H7 (cell line): ENCODE results near the gene PRAMEF20. TPM values are rescaled to one million over a fixed set of nuclear protein-coding genes. Genes with fewer than 3 reads are reported as not detected.
"Not testable (repeated sequence)": the region's sequence is repeated elsewhere in the genome, so short reads cannot be mapped to it uniquely, and the experiment has no call there.

Experiments
- DNase-seq: peaks from one replicate; pipeline ENCODE4 v3.0.0; 2012
- H3K27me3 ChIP-seq: 2 replicates; pipeline ENCODE4 v1.6.0; 2011; ENCODE audit warnings: mild to moderate bottlenecking, low read length; ENCODE audit not compliant: control insufficient read depth, insufficient read depth
- H3K36me3 ChIP-seq: replicated peaks from 2 replicates; pipeline ENCODE4 v1.5.1; 2011; ENCODE audit warnings: low read length; ENCODE audit not compliant: control insufficient read depth, insufficient read depth
- H3K4me3 ChIP-seq: 2 replicates; pipeline ENCODE4 v1.5.1; 2011; ENCODE audit warnings: low read depth, mild to moderate bottlenecking, control low read depth, low read length, moderate library complexity; ENCODE audit not compliant: insufficient read depth
- total RNA-seq: library from RNA; depleted of rRNA; stranded (reverse); fragments of >200 nt; shearing (Covaris generic); gene quantifications from 2 replicates; pipeline ENCODE4 v1.2.3, GENCODE V29; 2014; rRNA removed

Gene PRAMEF20
- total RNA-seq, 1 experiment from 2014 or later: not detected

DNA sequence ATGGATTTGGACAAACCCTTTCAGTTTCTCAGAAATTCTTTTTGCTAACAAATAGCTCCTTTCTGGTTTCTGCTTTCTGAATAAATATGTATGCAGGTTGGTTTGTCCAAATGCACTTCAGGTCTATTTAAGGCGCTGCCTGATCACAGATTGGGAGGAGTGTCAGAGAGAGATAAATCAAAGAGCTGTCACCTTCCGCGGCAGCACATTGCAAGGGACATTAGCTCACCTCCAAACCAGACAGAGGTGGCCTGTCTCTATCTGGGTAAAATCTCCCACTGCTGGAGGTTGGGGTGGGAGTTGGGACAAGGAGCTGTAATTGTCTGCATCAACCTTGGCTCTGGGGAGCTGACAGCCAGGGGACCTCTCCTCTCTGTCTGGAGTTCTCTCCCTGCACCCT lies 25.2 kb downstream of the PRAMEF20 start:
- H3K27me3 ChIP-seq: no peaks in the 10 kb centered on the region; the same call in 1 of the 2 replicates
- no peaks in the 10 kb centered on the region for H3K36me3 ChIP-seq
- no peak for DNase-seq
- H3K4me3 ChIP-seq: no peak overlapping the region

DNA sequence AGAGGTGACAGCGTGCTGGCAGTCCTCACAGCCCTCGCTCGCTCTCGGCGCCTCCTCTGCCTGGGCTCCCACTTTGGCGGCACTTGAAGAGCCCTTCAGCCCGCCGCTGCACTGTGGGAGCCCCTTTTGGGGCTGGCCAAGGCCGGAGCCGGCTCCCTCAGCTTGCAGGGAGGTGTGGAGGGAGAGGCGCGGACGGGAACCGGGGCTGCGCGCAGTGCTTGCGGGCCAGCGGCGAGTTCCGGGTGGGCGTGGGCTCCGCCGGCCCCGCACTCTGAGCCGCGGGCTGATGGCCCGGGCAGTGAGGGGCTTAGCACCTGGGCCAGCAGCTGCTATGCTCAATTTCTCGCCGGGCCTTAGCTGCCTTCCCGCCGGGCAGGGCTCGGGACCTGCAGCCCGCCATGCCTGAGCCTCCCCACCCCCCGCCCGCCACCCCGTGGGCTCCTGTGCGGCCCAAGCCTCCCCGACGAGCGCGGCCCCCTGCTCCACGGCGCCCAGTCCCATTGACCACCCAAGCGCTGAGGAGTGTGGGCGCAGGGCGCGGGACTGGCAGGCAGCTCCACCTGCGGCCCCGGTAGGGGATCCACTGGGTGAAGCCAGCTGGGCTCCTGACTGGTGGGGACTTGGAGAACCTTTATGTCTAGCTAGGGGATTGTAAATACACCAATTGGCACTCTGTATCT lies 29.0 kb downstream of the PRAMEF20 start:
- not testable (repeated sequence) for H3K4me3 ChIP-seq, H3K36me3 ChIP-seq, DNase-seq, H3K27me3 ChIP-seq

DNA sequence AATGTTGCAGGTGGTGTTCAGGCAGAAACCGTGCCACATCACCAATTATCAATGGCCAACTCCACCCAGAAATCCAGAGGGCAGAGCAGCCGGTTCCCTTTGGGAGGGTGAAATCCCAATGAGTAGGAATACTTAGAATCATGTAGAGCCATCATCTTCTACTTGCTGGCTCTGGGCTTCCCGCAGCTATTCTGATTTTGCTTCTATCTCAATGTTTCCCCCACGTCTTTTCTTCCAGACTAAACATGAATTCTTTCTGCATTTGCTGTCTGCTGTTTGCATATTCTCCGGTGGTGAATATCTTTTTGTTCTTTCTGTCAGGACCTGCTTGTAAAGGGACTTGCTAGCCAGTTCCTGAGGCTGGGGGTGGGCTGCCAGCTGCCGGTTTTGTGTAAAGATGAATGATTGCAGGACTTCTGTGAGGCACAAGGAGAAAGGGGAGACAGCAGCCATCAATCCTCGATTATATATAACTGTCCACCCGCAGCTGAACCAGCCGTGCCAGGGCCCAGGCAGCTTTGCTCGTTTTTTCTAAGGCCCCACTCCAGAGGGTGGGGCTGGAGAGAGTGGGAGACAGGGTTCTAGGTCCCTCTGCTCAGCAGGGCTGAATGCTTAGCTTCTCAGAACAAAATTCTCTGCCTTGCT lies 33.2 kb downstream of the PRAMEF20 start:
- DNase-seq: no peak
- Histone ChIP-seq H3K36me3 (no peaks in the 10 kb centered on the region), H3K27me3 (no peaks in the 10 kb centered on the region), H3K4me3 (no peak overlapping the region)

DNA sequence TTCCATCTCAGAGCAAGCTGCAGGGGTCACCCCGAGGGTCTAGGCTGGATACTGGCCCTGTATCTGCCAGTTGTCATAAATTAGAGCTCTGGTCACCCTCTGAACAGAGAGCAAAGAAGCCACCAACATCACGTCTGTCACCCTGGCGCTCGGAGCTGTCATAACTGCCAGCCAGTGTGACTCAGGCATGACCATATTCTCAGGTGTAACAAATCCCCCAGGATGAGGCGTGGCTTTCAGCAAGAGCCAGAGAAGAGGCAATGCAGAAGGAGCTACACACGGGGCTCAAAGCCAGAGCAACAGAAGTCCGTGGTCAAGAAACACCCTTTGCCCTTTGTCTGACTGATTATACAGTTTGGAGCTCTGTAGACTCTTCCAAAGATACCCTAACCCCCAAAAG lies 40.0 kb downstream of the PRAMEF20 start:
- no peaks in the 10 kb centered on the region for H3K36me3 ChIP-seq
- DNase-seq: no peak
- H3K27me3 ChIP-seq: no peaks in the 10 kb centered on the region
- no peak overlapping the region for H3K4me3 ChIP-seq

DNA sequence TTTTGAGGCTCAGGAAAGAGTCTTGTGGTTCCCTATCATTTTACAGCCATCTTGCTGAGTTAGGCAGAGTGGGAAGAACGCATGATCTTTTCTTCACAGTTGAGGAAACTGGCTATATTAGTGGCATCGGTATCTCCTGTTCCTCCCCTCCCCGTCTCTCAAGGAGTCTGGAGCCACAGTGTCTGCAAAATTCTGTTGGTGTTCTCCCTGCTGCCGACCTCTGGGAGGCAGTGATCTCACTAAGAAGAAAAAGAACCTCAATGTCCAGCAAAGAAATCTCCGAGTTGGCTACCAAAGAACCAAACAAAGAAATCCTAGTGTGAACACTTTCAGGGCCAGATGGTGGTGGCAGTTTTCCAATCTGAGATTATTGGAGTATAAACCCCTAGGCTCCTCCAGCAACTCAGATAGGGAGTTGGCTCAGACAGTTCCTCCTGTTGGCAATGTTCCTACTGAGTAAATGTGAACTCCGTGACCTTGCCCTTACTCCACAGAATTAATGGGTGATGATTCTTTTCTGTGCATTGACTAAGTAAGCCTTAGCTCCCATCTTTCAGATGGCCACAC lies 41.2 kb downstream of the PRAMEF20 start:
- Histone ChIP-seq H3K4me3 (no peak overlapping the region), H3K36me3 (no peaks in the 10 kb centered on the region), H3K27me3 (no peaks in the 10 kb centered on the region)
- DNase-seq: no peak

DNA sequence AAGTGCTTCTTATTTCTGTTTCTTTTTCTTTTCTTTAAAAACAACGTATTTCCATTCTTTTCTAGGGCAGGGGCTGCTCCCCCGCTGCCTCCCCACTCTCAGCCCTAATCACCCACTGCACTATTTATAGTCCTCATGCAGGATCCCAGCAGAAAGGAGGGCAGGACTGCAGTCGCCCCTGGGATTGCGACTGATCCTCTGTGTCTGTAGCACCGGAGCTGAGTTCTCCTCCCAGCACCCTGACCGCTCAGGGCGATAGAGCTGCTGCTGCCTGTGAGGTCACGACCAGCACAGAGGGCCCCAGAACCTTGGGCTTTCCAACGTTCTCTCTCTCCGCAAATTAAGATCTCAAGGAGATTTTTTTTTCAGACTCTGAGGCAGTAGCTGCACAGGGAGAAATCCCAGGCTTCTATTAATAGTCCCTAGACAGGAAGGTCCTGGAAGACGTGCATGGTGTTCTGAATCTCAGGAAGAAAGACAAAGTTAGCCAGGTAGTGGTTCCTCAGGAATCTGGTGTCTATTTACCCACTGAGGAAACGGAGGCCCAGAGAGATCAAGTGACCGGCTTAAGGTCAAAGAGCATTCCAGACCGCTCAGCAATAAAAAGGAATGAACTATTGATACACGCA lies 46.8 kb downstream of the PRAMEF20 start:
- DNase-seq: no peak
- no peaks in the 10 kb centered on the region; the same call in 1 of the 2 replicates for H3K27me3 ChIP-seq
- no peaks in the 10 kb centered on the region for H3K36me3 ChIP-seq
- no peak overlapping the region for H3K4me3 ChIP-seq

DNA sequence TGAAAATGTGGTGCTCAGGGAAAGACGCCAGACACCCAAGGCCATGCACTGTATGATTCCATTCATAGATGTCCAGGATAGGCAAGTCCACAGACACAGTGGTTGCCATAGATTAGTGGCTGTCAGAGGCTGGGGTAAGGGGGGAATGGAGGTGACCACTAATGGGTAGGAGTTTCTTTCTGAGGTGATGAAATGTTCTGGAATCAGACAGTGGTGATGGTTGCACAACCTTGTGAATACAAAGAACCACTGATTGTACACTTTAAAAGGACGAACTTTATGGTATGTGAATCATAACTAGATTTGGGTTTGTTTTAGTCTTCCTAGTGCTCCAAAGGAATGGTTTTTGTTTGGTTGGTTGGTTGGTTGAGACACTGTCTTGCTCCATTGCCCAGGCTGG lies 51.7 kb downstream of the PRAMEF20 start:
- no peaks in the 10 kb centered on the region for H3K36me3 ChIP-seq
- no peaks in the 10 kb centered on the region; the same call in 1 of the 2 replicates for H3K27me3 ChIP-seq
- DNase-seq: no peak
- no peak overlapping the region for H3K4me3 ChIP-seq

DNA sequence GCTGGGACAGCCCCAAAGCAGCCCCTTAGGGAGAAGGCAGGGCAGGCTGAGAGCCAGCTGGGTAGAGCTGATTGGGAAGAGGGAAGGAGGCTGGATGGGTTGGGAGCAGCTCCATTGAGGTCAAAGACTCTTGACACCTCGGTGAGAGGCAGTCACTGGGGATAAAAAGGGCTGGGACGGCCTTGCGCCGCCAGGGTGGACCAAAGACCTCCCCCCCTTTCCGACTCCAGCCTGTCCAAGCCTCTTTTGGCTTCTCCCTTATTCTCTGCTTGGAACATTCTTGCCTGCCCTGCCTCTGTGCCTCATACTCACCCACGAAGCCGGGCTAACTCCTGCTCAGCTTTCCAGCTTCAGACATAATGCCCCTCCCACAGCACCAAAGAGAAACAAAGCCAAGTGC lies 52.4 kb downstream of the PRAMEF20 start:
- no peak for DNase-seq
- H3K27me3 ChIP-seq: no peaks in the 10 kb centered on the region; the same call in 1 of the 2 replicates
- no peaks in the 10 kb centered on the region for H3K36me3 ChIP-seq
- H3K4me3 ChIP-seq: no peak overlapping the region

DNA sequence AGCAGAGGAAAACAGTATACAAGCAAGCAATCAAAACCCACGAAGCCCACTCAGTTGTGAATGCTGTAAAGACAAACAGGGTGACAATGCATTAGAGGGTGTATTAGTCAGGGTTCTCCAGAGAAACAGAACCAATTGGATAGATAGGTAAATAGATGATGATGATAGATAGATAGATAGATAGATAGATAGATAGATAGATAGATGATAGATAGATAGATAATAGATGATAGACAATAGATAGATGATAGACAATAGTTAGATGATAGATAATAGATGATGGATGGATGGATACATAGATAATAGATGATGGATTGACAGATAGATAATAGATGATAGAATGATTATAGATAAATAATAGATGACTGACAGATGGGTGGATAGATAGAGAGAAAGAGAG lies 55.3 kb downstream of the PRAMEF20 start:
- Histone ChIP-seq H3K36me3 (no peaks in the 10 kb centered on the region), H3K4me3 (no peak overlapping the region), H3K27me3 (no peaks in the 10 kb centered on the region; the same call in 1 of the 2 replicates)
- DNase-seq: no peak

DNA sequence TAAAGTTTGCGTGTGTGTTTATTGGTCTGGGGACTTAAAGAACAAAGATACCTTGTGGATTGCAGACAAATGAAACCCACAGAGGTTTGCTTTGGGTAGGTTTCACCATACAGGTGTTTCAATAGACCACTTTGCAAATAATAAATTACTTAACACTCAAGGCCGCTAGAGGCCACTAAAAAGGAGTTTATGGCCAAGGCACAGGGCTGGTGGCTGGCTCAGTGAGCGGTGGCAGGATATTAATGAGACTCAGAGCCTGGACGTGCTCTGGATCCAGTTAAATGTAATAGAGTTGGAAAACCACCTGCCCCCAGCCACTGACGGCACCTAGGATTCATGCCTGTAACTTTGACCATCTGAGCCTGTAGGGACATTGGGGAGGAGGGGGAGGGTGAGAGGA lies 59.1 kb downstream of the PRAMEF20 start:
- DNase-seq: peak; percentile 76
- Histone ChIP-seq H3K27me3 (peaks cover 2% of the 10 kb centered on the region; the same call in 1 of the 2 replicates), H3K36me3 (no peaks in the 10 kb centered on the region), H3K4me3 (no peak overlapping the region)

Other genes starting within 250 kb of the PRAMEF20 start
- gene HNRNPCL4, start 244.8 kb upstream of the PRAMEF20 start, total RNA-seq: not detected in 2 replicates
- not detected in 2 replicates for gene PRAMEF9, start 238.6 kb upstream of the PRAMEF20 start, total RNA-seq
- gene PRAMEF13, start 209.0 kb upstream of the PRAMEF20 start, total RNA-seq: not detected in 2 replicates
- gene PRAMEF18, start 184.3 kb upstream of the PRAMEF20 start, total RNA-seq: not detected in 2 replicates
- not detected in 2 replicates for gene PRAMEF5, start 156.3 kb upstream of the PRAMEF20 start, total RNA-seq
- gene PRAMEF8, start 125.3 kb upstream of the PRAMEF20 start, total RNA-seq: not detected in 2 replicates
- gene PRAMEF33, start 106.9 kb upstream of the PRAMEF20 start, total RNA-seq: not detected in 2 replicates
- gene PRAMEF15, start 94.9 kb upstream of the PRAMEF20 start, total RNA-seq: not detected in 2 replicates
- gene PRAMEF14, start 63.3 kb upstream of the PRAMEF20 start, total RNA-seq: not detected in 2 replicates
- gene PRAMEF19, start 38.5 kb upstream of the PRAMEF20 start, total RNA-seq: not detected in 2 replicates
- gene PRAMEF17, start 20.8 kb upstream of the PRAMEF20 start, total RNA-seq: not detected in 2 replicates
- 0.28 TPM in 1 of 2 replicates, not detected in the other for gene LRRC38, start 103.6 kb downstream of the PRAMEF20 start, total RNA-seq
- gene PDPN, start 173.4 kb downstream of the PRAMEF20 start, total RNA-seq: 103 and 108 TPM in 2 replicates